Activated B cell treated with CpG ODN at 0.5 μM for 24 hours (primary cell): ENCODE results near the gene ACTN3. TPM values are rescaled to one million over a fixed set of nuclear protein-coding genes. Genes with fewer than 3 reads are reported as not detected.
"Not testable (repeated sequence)": the region's sequence is repeated elsewhere in the genome, so short reads cannot be mapped to it uniquely, and the experiment has no call there.

Experiments used
- ATAC-seq: fragments of 200-7000 bp; cut with Tn5 transposase; one replicate; pipeline ENCODE4 v1.10.0; 2021; ENCODE audit warnings: low read depth, mild to moderate bottlenecking, moderate library complexity
- CTCF ChIA-PET: fragments of 350-600 bp; sonication (Branson Sonifier 250); formaldehyde crosslinking; loops from one replicate; lab custom pipeline; 2021; ENCODE audit warnings: antibody characterized with exemption; lab: Charles Lee
- POLR2A ChIA-PET: fragments of 350-600 bp; sonication (Branson Sonifier 250); formaldehyde crosslinking; loops from one replicate; lab custom pipeline; 2021; ENCODE audit warnings: antibody characterized with exemption; lab: Charles Lee
- DNase-seq: peaks from one replicate; pipeline ENCODE4 v3.0.0; 2022
- H3K27ac Mint-ChIP-seq: one replicate; pipeline ENCODE4 v1.8.0; 2020; ENCODE audit warnings: mixed read lengths
- H3K27me3 Mint-ChIP-seq: one replicate; pipeline ENCODE4 v1.8.0; 2021; ENCODE audit warnings: mixed read lengths
- H3K36me3 Mint-ChIP-seq: one replicate; pipeline ENCODE4 v1.8.0; 2021; ENCODE audit warnings: low read depth, mixed read lengths
- H3K4me1 Mint-ChIP-seq: one replicate; pipeline ENCODE4 v1.8.0; 2021; ENCODE audit warnings: mixed read lengths
- H3K4me3 Mint-ChIP-seq: one replicate; pipeline ENCODE4 v1.8.0; 2020; ENCODE audit warnings: mild to moderate bottlenecking, mixed read lengths
- H3K9me3 Mint-ChIP-seq: one replicate; pipeline ENCODE4 v1.8.0; 2020; ENCODE audit warnings: mixed read lengths
- intact Hi-C: fragments of 100-400 bp; cut with micrococcal nuclease; formaldehyde crosslinking; loops from one replicate; pipeline ENCODE4 v1.15.1; 2024
- total RNA-seq: library from RNA; stranded (reverse); gene quantifications from 2 replicates; pipeline ENCODE4 v1.2.3, GENCODE V29; 2022
- TF ChIP-seq, protein P1 (sequence below): fragments of 200-600 bp; IDR thresholded peaks from one replicate; pipeline ENCODE4 v1.8.0; 2022; ENCODE audit warnings: antibody characterized with exemption, mild to moderate bottlenecking

ACTN3 gene
- total RNA-seq, 1 donor from 2014 or later = not detected

DNA sequence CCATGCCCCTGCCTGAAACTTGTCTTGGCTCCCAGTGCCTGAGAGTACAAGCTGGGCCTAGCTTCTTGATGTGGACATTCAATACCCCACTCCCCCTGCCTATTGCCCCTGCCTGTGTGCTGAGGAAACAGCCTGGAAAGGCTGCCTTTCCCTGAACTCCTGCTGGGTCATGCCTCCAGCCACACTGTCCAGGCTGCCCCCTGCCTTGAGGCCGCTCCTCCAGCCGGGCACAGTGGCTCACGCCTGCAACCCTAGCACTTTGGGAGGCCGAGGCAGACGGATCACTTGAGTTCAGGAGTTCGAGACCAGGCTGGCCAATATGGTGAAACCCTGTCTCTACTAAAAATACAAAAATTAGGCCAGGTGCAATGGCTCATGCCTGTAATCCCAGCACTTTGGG is 56.4 kb downstream of the ACTN3 start:
- H3K9me3 Mint-ChIP-seq = no peaks in the 10 kb centered on the region
- DNase-seq (no peak), ATAC-seq (no peak)
- peaks cover 45% of the 10 kb centered on the region for H3K36me3 Mint-ChIP-seq
- TF ChIP-seq, protein P1, sequence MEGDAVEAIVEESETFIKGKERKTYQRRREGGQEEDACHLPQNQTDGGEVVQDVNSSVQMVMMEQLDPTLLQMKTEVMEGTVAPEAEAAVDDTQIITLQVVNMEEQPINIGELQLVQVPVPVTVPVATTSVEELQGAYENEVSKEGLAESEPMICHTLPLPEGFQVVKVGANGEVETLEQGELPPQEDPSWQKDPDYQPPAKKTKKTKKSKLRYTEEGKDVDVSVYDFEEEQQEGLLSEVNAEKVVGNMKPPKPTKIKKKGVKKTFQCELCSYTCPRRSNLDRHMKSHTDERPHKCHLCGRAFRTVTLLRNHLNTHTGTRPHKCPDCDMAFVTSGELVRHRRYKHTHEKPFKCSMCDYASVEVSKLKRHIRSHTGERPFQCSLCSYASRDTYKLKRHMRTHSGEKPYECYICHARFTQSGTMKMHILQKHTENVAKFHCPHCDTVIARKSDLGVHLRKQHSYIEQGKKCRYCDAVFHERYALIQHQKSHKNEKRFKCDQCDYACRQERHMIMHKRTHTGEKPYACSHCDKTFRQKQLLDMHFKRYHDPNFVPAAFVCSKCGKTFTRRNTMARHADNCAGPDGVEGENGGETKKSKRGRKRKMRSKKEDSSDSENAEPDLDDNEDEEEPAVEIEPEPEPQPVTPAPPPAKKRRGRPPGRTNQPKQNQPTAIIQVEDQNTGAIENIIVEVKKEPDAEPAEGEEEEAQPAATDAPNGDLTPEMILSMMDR = no peak
- intact Hi-C loops = no loop called here
- no peak overlapping the region for H3K27ac Mint-ChIP-seq
- ChIA-PET POLR2A (no interaction called here), CTCF (no interaction called here)
- H3K27me3 Mint-ChIP-seq = no peaks in the 10 kb centered on the region
- H3K4me1 Mint-ChIP-seq = peaks cover 29% of the 10 kb centered on the region
- H3K4me3 Mint-ChIP-seq = no peak overlapping the region

DNA sequence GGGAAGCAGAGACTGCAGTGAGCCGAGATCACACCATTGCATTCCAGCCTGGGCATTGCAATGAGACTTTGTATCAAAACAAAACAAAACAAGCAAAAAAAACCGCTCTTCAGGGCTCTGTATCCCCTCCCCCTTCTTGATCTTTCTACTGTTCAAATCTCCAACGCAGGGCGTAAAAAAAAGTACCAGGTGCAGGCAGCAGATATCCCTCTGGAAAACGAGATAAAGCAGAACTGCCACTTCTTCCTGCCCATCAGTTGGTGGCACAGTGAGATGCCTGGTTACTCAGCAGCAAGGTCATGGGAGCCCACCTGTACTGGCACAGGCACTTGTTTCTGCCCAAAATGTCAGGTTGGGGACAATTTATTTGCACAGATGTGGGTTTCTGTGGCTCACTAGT is 57.5 kb downstream of the ACTN3 start:
- TF ChIP-seq, protein P1 = no peak
- Mint-ChIP-seq H3K4me1 (peaks cover 34% of the 10 kb centered on the region), H3K4me3 (no peak overlapping the region), H3K9me3 (no peaks in the 10 kb centered on the region), H3K36me3 (peaks cover 45% of the 10 kb centered on the region), H3K27me3 (no peaks in the 10 kb centered on the region), H3K27ac (no peak overlapping the region)
- intact Hi-C loops = no loop called here
- ATAC-seq (no peak), DNase-seq (no peak)
- CTCF ChIA-PET = no interaction called here
- POLR2A ChIA-PET = interaction anchor here (5.4 kb wide), 1 partner anchor 13 kb away, joined by 71 read pairs; the partner anchor contains the start of gene RBM14

DNA sequence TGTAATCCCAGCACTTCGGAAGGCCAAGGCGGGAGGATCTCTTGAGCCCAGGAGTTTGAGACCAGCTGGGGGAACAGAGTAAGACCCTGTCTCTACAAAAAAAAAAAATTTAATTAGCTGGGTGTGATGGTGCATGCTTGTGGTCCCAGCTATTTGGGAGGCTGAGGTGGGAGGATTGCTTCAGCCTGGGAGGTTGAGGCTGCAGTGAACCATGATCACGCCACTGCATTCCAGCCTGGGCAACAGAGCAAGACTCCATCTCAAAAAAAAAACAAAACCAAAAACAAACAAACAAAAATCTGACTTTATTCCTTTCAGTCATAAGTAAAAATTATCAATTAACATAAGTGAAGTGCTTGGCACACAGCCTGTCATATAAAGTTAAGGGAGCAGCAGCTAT is 59.9 kb downstream of the ACTN3 start:
- H3K4me3 Mint-ChIP-seq, DNase-seq, intact Hi-C loops, H3K9me3 Mint-ChIP-seq, ATAC-seq, H3K27me3 Mint-ChIP-seq: not testable (repeated sequence)
- H3K4me1 Mint-ChIP-seq = peaks cover 39% of the 10 kb centered on the region
- CTCF ChIA-PET = interaction anchor here (1.7 to 1.9 kb wide), 2 partner anchors 32 to 71 kb away, joined by 4 to 5 read pairs; partner anchors contain the start of genes RBM4 and RBM4B
- POLR2A ChIA-PET = interaction anchor here (0.5 to 5.4 kb wide), 8 partner anchors 10 to 71 kb away, joined by 3 to 71 read pairs (median 4); partner anchors contain the start of genes CCDC87, RBM14, RBM4B and ZDHHC24
- peaks cover 37% of the 10 kb centered on the region for H3K36me3 Mint-ChIP-seq
- H3K27ac Mint-ChIP-seq = peak overlapping the region; percentile 18

DNA sequence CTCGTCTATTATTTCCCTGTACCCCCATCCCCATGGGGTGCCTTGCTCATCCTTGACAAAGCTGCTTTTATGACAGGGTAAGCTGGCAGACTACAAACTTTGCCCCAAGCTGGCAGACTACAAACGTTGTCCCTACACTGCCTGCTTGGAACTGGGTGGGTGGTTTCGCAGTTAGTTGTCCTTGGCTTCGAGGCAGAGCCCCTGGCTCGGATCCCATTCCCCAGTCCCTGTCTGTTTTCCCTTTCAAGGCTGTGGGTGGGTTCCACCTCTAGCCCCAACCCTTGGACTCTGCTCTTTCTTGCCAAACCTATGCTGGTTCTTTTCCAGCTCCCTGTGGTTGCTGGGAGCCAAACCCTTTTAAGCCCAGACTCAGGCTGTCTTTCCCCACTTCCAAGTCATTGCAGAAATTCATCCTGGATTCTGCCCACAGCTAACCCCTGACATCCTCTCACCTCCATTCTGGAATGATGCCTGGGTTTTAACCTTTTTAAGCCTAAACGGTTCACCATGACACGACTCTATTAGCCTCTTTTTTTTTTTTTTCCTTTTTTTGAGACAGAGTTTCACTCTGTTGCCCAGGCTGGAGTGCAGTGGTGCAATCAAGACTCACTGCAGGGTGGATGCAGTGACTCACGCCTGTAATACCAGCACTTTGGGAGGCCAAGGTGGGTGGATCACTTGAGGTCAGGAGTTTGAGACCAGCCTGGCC is 60.6 kb downstream of the ACTN3 start:
- no peak overlapping the region for H3K4me3 Mint-ChIP-seq
- TF ChIP-seq, protein P1 = no peak
- ATAC-seq (no peak), DNase-seq (no peak)
- ChIA-PET CTCF (interaction anchor here (1.7 to 1.9 kb wide), 2 partner anchors 32 to 70 kb away, joined by 4 to 5 read pairs; partner anchors contain the start of genes RBM4 and RBM4B), POLR2A (interaction anchor here (0.5 to 5.4 kb wide), 10 partner anchors 10 to 221 kb away, joined by 3 to 73 read pairs (median 5); partner anchors contain the start of genes CCDC87, RBM14, RBM4 and ZDHHC24)
- peak overlapping the region; percentile 80 for H3K27ac Mint-ChIP-seq
- no peaks in the 10 kb centered on the region for H3K27me3 Mint-ChIP-seq
- peaks cover 34% of the 10 kb centered on the region for H3K36me3 Mint-ChIP-seq
- H3K9me3 Mint-ChIP-seq = no peaks in the 10 kb centered on the region
- H3K4me1 Mint-ChIP-seq = peaks cover 42% of the 10 kb centered on the region
- intact Hi-C loops = no loop called here

DNA sequence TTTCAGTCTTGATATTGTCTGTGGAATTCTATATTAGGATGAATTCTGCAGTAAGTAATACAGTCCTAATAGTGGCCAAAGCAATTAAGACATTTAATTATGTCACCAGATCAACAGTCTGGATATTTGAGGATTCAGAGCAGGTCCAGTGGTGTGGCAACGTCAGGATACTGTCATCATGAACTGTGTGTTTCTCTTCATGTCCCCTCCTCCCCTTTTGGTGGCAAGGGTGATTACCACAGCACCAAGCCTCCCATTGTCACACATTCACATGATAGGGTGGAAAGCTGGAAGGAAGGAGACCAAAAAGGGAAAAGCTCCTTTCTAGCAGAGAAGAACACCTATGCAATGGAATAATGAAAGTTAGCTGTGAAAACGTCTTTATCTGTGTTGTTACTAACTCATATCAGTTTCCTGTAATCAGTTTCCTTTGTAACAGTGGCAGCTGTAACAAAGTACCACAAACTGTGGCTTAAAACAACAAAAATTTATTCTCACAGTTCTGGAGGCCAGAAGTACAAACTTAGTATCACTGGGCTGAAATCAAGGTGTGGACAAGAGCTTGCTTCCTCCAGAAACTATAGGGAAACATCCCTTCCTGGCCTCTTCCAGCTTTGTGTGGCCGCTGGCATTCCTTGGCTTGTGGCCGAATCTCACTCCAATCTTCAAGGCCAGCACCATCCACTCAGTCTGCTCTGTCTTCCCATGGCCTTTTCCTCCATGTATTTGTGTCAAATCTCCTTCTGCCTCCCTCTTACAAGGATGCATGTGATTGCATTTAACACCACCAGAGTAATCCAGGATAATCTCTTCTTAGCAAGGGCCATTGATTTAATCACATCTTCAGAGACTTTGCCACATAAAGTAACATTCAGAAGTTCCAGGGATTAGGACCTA is 63.3 kb downstream of the ACTN3 start:
- TF ChIP-seq, protein P1 = no peak
- Mint-ChIP-seq H3K4me1 (peaks cover 47% of the 10 kb centered on the region), H3K36me3 (peaks cover 19% of the 10 kb centered on the region), H3K27me3 (no peaks in the 10 kb centered on the region), H3K9me3 (no peaks in the 10 kb centered on the region), H3K27ac (peak overlapping the region; percentile 86), H3K4me3 (no peak overlapping the region)
- DNase-seq = no peak
- intact Hi-C loops = loop anchor here (10.0 kb wide), 1 partner anchor 505 kb away; the partner anchor contains the start of gene KDM2A
- CTCF ChIA-PET = interaction anchor here (1.2 to 3.3 kb wide), 2 partner anchors 28 to 68 kb away, joined by 4 to 9 read pairs; partner anchors contain the start of genes RBM4 and RBM4B
- POLR2A ChIA-PET = interaction anchor here (0.7 to 5.0 kb wide), 4 partner anchors 9 to 68 kb away, joined by 3 to 73 read pairs (median 28); partner anchors contain the start of genes CCDC87, CCS, RBM4 and RBM4B
- ATAC-seq = no peak
